Gastroesophageal sphincter (tissue), 3 donors: ENCODE results near the gene BMPR1A.

ENCODE experiments used
- POLR2A ChIP-seq, 2 donors: fragments of 450-650 bp; IDR thresholded peaks; one replicate each; pipeline ENCODE4 v1.6.1; 2017; ENCODE audit warnings: antibody characterized with exemption in 2 of 2, mild to moderate bottlenecking in 2 of 2, moderate library complexity in 1 of 2
- POLR2AphosphoS5 ChIP-seq: sonication (generic); formaldehyde crosslinking; IDR thresholded peaks from one replicate; pipeline ENCODE4 v1.6.1; 2017; ENCODE audit warnings: antibody characterized with exemption
- TF ChIP-seq, protein P1 (sequence below), 4 experiments: fragments of 200-600 bp in 2 of 4; fragments of 450-650 bp in 2 of 4; sonication (generic) in 1 of 4; IDR thresholded peaks; one replicate each; pipeline ENCODE4 v1.5.1; 2017 to 2019; ENCODE audit warnings: antibody characterized with exemption in 4 of 4, mild to moderate bottlenecking in 2 of 4, moderate library complexity in 2 of 4

DNA sequence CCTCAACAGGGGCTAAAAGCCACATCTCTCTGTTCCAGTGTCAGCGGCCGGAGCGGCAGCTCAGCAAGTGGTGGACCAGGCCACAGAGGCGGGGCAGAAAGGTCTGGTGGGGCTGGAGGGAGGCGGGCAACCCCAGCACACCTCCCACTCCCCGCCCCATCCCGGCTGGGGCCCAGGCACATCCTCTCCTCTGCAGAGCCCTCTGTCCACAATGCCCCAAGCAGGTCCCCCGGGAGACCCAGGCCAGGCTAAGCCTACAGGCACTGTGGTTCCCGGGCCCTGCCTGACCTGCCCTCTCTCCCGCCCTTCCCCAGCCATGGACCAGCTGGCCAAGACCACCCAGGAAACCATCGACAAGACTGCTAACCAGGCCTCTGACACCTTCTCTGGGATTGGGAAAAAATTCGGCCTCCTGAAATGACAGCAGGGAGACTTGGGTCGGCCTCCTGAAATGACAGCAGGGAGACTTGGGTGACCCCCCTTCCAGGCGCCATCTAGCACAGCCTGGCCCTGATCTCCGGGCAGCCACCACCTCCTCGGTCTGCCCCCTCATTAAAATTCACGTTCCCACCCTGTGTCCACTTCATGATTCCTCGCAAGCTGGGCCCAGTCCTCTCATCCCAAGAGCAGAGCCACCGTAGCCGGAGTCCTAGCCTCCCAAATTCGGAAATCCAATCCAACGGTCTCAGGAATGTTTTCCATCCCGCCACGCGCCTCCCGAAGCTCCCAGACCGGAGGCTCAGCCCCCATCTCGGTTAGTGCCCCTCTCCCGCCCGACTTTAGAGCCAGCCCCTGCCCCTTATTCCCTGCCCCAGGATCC is 214.0 kb downstream of the BMPR1A start:
- TF ChIP-seq POLR2A (IDR thresholded peaks at IDR 0.05) (peak; percentile 78 to 84), POLR2AphosphoS5 (peak; percentile 85)
- TF ChIP-seq, protein P1, sequence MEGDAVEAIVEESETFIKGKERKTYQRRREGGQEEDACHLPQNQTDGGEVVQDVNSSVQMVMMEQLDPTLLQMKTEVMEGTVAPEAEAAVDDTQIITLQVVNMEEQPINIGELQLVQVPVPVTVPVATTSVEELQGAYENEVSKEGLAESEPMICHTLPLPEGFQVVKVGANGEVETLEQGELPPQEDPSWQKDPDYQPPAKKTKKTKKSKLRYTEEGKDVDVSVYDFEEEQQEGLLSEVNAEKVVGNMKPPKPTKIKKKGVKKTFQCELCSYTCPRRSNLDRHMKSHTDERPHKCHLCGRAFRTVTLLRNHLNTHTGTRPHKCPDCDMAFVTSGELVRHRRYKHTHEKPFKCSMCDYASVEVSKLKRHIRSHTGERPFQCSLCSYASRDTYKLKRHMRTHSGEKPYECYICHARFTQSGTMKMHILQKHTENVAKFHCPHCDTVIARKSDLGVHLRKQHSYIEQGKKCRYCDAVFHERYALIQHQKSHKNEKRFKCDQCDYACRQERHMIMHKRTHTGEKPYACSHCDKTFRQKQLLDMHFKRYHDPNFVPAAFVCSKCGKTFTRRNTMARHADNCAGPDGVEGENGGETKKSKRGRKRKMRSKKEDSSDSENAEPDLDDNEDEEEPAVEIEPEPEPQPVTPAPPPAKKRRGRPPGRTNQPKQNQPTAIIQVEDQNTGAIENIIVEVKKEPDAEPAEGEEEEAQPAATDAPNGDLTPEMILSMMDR (IDR thresholded peaks at IDR 0.05): no peak
